Activated CD4-positive, alpha-beta T cell treated with anti-CD3 and anti-CD28 coated beads for 4 hours (primary cell): ENCODE results near the gene PTTG1.

Source experiments
- DNase-seq, 2 donors: peaks; one replicate each; pipeline ENCODE4 v3.0.0-alpha.2; 2020

PTTG1 gene

DNA sequence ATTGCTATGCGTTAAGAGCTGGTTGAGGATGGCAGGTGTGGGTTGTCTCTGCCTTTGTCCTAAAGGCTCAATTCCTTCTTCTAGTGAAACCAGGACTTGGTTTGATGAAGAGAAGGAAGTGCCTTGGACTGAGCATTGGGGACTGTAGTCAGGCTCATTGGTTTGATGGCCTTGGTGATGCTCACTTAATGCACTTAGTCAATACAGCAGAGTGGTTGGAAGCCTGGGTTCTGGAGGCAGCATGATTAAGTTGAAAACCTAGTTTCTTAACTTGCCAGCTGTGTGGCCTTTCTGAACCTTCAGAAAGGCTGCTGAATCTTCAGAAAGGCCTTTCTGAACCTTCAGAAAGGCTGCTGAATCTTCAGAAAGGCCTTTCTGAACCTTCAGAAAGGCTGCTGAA is 52.4 kb downstream of the PTTG1 start:
- no peak for DNase-seq

DNA sequence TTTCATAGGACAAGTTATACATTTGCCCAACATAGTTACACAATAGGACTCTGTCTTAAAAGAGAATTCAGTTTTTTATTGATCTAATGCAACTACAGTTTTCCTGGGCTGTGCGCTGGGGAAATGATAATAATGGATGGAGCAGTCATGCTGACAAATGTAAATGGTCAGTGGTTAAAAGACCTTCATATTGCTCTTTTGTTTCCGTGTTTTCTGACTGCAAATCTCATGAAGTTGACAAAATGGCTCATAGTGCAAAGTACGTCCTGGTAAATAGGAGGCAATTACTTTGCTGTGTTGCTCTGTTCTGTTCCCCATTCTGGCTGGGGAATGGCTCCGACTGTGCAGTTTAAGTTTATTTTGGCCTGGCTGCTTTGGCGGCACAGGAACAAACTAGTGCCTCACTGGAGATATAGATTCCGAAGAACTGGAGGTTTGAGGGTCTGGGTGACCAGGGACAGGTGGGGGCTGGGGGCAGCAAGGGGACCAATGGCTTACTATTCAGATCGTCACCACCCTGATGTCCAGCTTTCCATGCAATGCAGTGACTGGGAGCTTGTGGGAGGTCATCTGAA is 54.3 kb downstream of the PTTG1 start:
- no peak for DNase-seq

DNA sequence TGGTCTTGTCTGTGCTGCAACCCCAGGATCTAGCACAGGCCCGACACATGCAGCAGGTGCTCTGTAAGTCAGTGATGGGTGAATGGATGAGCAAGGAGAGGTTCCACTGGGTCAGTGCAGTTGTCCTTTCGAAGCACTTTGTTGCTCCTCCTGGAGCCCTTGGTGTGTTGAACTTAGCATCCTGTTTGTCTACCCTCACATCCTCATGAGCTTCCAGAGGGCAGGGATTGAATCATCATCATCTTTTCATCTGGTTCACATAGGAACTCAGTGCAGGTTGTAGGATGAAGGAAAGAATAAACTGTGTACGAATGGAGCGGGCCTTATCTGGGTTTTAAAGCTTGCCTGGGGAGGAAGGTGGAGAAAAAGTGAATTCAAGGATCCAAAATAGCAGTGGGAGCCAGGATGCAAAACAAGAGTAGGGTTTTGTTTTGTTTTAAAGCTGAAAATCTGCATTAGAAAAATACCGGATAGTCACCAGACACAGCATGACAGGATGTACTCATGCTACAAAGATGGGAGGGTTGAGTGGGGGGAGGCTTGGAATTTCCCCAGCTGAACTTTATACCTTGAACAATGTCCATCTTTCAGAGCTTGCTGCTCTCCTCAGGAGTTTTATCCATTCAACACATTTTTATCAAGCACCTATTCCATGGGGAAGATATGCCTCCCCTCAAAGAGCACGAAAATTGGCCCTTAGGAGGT is 55.8 kb downstream of the PTTG1 start:
- no peak for DNase-seq

DNA sequence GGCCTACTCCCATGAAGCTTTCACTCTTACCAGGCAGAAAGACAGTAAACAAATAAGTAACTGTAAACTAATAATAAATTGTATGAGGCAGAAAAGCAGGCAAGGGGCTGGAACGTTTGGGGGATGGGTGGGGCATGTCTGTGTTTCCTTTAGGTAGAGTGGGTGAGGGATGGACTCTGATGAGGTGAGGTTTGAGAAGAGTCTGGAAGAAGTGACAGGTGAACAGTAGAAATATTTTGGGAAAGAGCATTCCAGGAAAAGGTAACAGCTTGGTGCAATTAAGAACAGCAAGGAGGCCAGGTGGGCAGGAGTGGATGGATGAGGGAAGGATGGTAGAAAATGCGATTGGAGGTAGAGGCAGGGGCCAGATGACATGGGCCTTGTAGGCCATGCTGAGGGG is 56.5 kb downstream of the PTTG1 start:
- no peak for DNase-seq
